LoVo (cell line): ENCODE data around the gene VAV2.
A peak's percentile ranks its signal among the peaks of the same experiment; 100 is the strongest.
"Not testable (repeated sequence)": the region's sequence is repeated elsewhere in the genome, so short reads cannot be mapped to it uniquely, and the experiment has no call there.

ENCODE experiments used
- DNase-seq: peaks from one replicate; pipeline ENCODE4 v3.0.0-alpha.2; 2016; ENCODE audit warnings: low spot score

Gene VAV2

DNA sequence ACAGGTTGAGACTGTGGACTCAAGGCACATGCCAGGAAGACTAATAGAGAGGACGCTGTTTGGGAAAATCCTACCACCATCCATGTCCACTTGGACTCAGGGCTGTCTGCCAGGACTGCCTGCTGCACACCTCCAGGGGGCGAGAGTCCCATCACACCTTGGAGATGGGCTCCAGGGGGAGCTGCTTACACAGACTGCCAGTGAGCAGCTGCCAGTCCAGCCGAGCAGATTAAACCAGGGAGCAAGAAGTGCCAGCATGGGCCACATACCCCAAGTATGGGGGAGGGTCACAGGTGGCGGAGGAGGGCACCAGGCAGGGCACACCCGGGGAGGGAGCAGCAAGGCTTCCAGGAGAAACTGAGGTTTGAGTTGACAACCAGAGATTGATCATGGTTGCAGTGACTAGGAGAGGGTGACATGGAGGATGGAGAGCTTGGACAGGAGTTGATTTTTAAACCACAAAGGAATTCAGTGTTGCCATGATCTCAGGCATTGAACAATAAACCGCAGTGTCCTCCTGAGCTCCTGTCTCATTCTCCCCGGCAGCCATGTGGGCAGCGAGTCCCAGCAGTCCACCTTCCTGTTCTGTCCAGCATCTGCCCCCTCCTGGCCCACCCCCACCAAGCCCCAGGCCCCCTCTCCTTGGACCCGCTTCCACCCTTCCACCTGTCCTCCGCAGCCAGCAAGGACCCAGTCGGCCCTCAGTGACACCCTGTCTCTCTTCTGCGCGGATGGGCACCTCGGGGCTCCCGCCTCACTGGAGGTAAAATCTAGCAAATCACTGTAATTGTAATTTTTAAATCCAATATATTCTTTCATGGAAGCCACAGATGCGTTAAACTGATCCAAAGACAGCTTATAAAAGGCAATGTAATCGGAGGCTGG is 3.1 kb upstream of the VAV2 start:
- no peak for DNase-seq

- peak; percentile 66 for DNase-seq
These were observed 2.4 kb upstream of the VAV2 start for GRCh38 chr9:133994353-133995011.

- no peak for DNase-seq
These were observed 1.6 kb upstream of the VAV2 start for GRCh38 chr9:133993635-133994253.

DNA sequence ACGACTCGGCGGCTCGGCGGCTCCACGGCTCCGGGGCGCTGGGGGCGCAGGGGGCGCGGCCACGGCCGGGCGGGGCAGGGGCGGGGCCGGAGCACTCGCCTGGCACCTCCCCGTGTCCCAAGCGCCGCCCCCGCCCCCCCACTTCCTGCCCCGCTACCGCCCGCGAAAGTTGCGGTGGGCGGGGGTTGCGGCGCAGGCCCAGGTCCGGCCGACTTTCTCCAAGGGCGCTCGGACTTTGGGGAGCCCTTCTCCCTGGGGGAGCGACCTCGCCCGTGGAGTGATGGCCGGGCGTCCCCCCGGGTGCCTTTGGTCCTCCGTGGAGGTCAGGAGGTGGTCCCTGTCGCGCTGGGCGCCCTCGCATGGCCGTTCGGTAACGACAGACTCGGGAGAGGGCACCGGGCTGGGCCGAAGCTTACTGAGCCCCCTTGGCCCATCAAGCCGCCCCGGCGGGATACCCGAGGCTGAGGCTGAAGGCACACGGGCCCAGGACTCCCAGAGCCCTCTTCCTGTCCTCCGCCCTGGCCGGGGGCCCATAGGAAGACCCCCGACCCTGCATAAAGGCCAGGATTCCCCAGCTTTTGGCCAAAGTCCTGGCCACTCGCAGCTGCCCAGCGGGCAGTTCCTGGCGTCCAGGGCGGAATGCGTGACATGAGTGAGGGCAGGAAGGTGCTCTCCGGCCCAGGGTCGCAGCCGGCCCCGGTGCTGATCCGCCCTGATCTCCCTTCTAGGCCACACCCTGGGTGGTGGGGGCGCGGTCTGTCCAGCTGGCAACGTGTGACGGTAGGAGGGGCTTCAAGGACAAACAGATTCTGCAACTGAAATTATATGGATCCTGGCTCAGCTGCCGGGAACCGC is 883 bp upstream of the VAV2 start:
- DNase-seq = peak; percentile 82

DNA sequence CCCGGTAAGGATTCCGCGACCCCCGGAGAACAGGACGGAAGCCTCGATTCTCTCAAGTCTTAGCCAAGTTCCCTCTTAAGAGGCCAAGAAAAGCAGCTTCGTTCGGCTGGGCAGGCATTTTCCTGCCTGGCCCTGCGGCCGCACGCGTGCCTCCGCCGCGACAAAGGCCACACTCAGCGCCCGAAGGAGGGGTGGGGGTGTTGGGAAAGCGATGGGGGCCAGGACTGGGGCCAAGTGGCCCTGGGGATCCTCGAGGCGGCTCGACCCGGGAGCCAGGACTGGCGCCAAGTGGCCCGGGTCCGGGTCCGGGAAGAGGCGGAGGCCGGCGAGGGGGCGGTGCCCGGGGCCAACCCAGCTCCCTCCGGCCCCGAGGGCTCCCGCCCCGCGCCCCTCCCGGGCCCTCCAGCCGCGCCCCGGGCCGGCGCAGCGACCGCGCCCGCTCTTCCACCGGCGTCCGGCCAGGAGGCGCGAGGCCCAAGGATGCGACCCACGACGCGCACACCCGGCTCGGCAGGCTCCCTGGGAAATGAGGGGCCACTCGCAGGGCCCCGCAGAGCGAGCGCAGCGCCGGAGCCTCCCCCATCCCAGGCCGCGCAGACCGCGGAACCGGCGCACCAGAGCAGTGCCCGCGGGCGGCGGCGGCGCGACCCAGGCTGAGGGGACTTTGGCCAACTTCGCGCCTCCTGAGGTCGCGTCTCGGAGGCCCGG is 756 bp downstream of the VAV2 start:
- peak; percentile 10 for DNase-seq

DNA sequence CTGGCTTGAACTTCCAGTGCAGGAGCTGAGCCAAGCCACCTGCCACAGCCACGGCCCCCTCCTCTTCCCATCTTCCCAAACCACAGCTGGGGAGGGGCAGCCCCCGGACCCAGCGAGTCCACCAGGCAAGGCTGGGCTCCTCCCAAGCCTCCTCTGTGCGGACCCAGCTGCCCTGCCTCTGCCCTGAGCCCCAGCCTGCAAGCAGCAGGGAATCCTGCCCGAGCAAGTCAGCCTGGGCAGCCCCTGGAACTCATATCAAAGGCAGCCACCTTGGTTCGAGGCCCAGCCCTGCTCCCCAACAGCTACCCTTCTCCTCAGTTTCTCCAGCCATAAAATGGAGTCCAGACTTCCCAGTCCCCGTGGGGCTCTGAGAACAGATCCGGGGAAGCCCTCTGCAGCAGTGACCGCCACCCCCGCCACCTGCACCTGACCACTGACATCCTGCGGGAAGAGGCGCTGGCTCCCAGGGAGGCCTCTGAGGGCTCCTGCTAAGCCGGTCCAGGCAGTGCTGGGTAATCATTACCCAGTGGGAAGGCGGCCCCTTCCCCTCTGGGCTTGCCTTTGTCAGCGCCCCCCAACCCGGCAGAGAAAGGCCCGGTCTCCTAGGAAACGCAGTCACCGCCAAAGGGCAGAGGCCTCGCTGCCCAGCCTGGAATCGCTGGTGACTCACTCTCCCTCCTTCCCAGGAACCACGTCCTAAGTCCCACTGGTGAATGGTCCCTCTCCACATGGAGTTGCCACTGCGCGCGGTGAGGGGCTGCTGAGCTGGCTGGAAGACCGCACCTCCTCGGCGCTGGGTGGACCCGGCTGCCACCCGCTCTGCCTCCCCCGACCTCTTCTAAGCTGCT is 1.5 kb downstream of the VAV2 start:
- DNase-seq = peak; percentile 74

DNA sequence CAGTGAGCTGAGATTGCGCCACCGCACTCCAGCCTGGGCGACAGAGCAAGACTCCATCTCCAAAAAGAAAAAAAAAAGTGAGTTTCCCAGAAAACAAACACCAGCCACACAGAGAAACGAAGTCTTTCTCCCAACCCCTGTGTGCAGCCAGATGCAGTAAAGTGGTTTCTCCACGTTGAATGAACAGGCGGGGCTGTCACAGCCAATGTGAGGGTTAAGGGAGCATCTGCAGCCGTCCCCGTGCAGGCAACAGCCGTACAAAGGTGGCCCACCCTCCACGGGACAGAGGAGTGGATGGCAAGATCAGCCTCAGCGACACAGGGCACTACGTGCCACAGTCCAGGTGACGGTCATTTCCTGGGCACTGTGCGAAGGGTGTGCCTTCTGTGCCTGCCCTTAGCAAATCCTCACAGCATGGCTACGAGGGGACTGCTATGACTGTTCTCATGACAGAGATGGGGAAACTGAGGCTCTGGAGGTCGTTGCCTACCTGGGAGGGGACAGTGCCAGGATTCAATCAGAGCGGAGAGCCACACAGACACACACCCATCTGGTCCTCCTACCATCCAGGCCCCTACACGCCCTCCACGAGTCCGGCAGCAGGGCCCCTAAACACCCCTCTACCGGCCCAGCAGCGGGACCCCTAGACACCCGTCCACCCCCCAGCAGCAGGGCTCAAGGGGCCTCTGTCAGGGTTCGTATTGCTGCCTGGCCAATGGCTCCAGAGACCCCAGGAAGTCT is 2.3 kb downstream of the VAV2 start:
- DNase-seq = no peak

DNA sequence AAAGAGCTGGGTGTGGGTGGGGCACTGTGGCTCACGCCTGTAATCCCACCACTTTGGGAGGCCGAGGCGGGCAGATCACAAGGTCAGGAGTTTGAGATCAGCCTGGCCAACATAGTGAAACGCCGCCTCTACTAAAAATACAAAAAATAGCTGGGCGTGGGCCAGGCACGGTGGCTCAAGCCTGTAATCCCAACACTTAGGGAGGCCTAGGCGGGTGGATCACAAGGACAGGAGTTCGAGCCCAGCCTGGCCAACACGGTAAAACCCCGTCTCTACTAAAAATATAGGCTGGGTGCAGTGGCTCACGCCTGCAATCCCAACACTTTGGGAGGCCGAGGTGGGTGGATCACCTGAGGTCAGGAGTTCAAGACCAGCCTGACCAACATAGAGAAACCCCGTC is 3.4 kb downstream of the VAV2 start:
- not testable (repeated sequence) for DNase-seq

DNA sequence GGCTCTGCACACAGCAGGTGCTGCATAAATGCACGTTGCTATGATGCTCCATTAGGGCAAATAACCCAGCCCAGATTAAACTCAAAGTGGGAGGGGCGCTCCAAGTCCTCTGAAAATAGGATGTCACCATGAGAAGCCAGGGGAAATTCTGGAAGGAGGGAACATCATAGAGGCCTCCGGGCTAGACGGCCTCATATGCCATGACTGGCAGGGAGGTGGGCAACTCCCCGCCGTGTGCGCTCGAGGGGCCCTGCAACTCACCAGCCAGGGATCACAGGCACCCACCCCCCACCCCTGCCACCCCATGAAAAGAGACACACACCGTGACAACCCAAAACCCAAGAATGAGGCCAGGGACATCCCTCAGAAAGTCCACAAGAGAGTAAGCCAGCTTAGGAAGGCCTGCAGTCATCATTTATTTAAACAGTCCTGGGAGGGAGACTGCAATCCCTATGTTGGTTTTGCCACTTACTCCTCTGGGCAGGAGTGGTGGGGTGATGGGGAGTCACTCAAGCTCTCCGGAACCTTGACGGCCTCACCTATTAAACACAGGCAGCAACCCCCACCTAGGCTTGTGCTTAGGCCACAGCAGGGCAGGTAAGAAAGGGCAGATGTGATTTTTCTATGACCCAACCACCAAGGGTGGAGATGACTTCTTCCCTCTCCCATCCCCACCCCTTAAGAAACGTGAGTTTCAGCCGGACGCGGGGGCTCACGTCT is 4.0 kb downstream of the VAV2 start:
- no peak for DNase-seq

DNA sequence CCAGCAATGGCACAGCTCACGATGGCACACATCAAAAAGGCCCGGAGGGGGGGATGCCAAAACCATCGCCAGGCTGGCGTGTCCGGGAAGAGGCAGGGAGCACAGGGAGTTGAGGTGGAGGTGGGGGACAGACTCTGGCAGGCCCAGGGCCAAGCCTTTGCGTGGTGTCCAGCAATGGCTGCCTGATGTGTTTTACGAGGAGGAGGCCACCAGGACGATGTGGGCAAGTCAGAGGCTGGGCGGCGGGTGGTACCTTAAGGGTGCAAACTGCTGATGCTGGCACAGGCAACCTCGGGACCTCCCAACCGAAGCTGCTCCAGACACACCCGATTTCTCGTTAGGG is 4.7 kb downstream of the VAV2 start:
- DNase-seq = no peak

DNA sequence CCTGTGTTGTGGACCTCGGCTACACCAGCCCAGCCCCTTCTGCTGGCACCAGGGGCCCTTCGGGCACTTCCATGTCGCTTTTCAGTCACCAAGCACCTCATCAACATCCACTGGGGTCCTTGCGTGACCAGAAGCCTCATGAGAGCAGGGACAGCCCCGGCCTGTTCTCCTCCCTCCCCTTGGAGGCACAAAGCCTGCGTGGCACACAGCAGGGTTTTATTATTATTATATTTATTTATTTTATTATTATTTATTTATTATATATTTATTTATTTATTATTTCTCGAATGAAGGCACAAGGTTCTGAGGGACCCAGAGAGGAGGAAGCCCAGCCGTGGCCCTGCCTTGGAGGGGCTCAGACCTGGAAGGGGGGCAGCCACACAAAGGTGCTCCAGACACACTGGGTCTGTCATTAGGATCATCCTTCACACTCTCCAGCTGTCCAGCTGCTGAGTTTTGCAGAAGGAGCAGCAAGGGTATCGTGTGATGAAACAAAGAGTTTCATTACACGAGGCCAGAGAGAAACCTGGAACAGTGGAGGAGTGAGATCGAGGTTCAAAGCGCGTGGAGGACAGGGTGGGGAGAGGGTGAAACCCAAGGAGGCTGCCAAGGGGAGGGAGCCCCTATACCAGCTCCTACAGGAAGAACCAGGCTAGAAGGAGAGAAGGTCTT is 5.2 kb downstream of the VAV2 start:
- no peak for DNase-seq

GRCh38 chr9:133986061-133986460 is 6.1 kb downstream of the VAV2 start:
- no peak for DNase-seq

DNA sequence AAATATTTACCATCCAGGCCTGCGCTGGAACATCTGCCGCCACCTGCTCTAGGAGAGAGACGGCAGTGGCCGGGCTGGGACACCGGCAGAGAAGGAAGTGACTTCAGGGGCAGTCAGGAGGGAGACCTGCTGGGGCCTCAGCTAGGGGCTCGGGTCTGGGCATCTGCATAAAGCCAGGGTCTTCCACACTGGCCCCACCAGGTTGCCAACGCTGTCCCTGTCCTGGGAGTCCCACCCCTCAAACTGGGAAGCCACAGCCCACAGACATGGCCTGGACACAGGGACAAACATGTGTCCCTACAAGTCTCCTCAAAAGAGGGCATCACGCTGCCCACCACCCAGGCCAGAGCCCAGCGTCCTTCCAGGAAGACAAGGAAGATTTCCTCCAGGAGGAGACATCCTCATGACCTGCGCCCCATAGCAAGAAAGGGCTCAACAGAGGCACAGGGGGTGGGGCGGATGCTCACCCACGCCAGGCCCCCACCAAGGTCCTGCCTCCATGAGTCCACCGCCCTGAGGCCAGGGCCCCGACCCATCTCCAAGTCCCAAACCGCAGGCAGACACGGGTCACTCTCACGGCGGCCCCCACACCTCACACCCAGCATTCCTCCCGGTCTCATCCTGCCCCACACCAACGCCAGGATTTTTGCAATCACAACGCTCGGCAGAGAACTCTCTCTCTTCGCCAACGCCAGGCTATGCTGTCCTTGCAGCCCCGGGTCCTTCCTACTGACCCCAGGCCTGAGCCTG is 9.0 kb downstream of the VAV2 start:
- no peak for DNase-seq

DNA sequence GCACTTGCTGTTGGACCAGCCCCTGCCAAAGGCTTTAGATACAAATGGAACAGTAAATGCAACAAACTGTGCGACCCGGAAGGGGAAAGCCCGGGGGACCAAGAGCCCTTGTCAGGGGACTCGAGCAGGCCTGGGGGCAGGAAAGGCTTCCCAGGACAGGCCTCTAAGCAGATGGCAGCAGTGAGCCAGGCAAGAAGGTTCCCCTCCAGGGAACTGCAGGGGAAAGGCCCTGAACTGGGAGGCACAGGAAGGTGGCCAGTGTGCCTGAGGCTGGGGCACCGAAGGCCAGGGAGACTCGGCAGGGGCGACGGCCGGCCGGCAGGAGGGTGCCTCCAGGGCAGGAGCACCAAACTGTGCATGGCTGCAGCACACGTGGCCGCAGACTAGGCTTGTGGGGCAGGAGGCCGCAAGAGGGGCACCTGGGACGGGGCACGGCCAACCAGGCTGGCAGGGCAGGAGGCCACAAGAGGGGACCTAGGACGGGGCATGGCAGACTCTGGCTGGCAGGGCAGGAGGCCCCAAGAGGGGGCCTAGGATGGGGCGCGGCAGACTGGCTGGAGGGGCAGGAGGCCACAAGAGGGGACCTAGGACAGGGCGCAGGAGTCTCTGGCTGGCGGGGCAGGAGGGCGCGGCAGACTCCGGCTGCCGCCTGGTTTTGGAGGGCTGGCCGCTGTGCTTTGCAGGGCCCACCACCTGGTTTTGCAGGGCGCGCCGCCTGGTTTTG is 10.0 kb downstream of the VAV2 start:
- DNase-seq = no peak

DNA sequence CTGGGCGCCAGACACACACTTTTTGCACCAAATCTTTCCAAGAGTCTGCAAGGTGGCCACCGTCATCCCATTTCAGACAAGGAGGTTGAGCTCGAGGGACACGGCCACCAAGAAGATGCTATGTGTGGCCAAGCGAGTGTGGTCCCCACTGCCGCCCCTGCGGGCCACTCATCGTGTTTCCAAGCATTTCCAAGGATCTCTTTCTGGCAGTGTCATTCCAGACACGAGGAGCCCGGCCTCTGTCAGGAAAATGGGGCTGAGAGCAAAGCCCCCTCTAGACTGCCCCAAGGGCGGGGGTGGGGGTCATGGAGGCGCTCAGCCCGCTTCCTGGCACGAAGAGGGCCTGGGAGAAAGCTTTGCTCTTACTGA is 10.6 kb downstream of the VAV2 start:
- DNase-seq = no peak

- DNase-seq = no peak
These were observed 11.1 kb downstream of the VAV2 start for GRCh38 chr9:133980864-133981588.
